HG02798 (cell line): ENCODE measurements around the gene CABP7.

ENCODE experiments used
- ATAC-seq: cut with Tn5 transposase; IDR thresholded peaks from one replicate; pipeline ENCODE4 v1.9.1; 2021; ENCODE audit warnings: mild to moderate bottlenecking; ENCODE audit not compliant: unreplicated experiment, poor library complexity

Gene CABP7

GRCh38 chr22:29766632-29767170, 46.9 kb downstream of the CABP7 start, which contains the start of gene ZMAT5:
Gene ZMAT5 (minus strand): TSS chr22:29767007. CDS start chr22:29748544, 18,463 bp downstream.
- peak; percentile 94 for ATAC-seq

- peak; percentile 82 for ATAC-seq
These were observed 47.6 kb downstream of the CABP7 start, which contains the start of gene UQCR10 for GRCh38 chr22:29767171-29768051. Gene UQCR10 (plus strand): TSS chr22:29767369. CDS start chr22:29767399, 30 bp downstream.

- no peak for ATAC-seq
These were observed 48.4 kb downstream of the CABP7 start for GRCh38 chr22:29768052-29768693.

GRCh38 chr22:29769723-29770321, 50.0 kb downstream of the CABP7 start:
- ATAC-seq, result no peak

- ATAC-seq, result no peak
These were observed 52.4 kb downstream of the CABP7 start for GRCh38 chr22:29772170-29772641.

GRCh38 chr22:29773233-29773632, 53.4 kb downstream of the CABP7 start:
- ATAC-seq, result no peak

- ATAC-seq, result no peak
These were observed 60.4 kb downstream of the CABP7 start for GRCh38 chr22:29780220-29780619.

- ATAC-seq, result no peak
These were observed 61.2 kb downstream of the CABP7 start for GRCh38 chr22:29780748-29781676.
